ENCODE measurements around the gene SIN3B. TPM values are rescaled to one million over a fixed set of nuclear protein-coding genes. Genes with fewer than 3 reads are reported as not detected.
A peak's percentile ranks its signal among the peaks of the same experiment; 100 is the strongest.

SIN3B gene
- total RNA-seq, 6 donors from 2014 or later: 38.2 to 385 (median 63.5) TPM

DNA sequence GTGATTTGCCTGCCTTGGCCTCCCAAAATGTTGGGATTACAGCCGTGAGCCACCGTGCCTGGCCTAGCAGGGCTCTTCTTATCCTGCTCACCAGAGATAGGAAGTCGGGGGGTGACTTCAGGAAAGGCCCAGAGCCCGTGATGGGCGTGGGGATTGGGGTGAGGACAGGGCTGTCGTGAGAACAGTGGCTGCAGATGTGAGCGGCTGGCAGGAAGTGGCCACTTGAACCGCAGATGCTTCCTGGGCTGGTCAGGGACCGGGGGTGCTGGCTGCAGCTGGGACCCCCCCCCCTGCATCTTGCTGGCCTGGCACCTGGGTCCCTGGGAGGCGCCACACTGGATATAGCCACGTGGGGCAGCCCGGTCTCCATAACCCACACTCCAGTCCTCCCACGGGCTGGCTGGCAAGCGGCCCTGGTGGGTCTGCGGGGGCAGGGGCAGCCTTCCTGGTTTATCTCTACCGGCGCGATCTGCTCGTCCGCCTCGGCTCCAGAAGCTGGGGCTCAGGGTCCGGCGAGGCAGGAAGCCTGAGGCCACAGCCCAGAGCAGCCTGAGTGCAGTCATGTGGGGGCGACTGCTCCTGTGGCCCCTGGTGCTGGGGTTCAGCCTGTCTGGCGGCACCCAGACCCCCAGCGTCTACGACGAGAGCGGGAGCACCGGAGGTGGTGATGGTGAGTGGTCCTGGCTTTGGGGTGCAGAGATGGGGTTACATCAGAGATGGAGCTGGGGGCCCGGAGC is 59.6 kb downstream of the SIN3B start, which contains the start of gene F2RL3:
F2RL3 (plus strand) TSS at position 371 of the 737 bp plus-strand sequence; CDS start at position 562, 191 bp downstream.
- peak; percentile 25 to 56 for ATAC-seq (ENCODE audit: low FRiP score in 2 of 2)
- peak within 1 kb of the TSS; percentile 39 to 49 (median 40) for H3K4me3 ChIP-seq
- peak; percentile 73 to 85 for DNase-seq
- peak; percentile 95 to 96 for TF ChIP-seq POLR2AphosphoS5 (IDR thresholded peaks at IDR 0.05)
- peak; percentile 44 to 100 (median 90) for TF ChIP-seq EP300 (IDR thresholded peaks at IDR 0.05)
- peak in 2 of 4 donors; percentile 11 to 49 for TF ChIP-seq POLR2A (IDR thresholded peaks at IDR 0.05)
- TF ChIP-seq, protein P1, sequence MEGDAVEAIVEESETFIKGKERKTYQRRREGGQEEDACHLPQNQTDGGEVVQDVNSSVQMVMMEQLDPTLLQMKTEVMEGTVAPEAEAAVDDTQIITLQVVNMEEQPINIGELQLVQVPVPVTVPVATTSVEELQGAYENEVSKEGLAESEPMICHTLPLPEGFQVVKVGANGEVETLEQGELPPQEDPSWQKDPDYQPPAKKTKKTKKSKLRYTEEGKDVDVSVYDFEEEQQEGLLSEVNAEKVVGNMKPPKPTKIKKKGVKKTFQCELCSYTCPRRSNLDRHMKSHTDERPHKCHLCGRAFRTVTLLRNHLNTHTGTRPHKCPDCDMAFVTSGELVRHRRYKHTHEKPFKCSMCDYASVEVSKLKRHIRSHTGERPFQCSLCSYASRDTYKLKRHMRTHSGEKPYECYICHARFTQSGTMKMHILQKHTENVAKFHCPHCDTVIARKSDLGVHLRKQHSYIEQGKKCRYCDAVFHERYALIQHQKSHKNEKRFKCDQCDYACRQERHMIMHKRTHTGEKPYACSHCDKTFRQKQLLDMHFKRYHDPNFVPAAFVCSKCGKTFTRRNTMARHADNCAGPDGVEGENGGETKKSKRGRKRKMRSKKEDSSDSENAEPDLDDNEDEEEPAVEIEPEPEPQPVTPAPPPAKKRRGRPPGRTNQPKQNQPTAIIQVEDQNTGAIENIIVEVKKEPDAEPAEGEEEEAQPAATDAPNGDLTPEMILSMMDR (IDR thresholded peaks at IDR 0.05): no peak
- no peaks in the 10 kb centered on the region for H3K9me3 ChIP-seq
- peaks cover 31 to 67% (median 41%) of the 10 kb centered on the region in 4 donors for H3K4me1 ChIP-seq
- 5 to 16% methylated on average over 18 to 26 of the region's 31 CpGs for WGBS, 2 donors
- peaks cover 0 to 17% (median 0%) of the 10 kb centered on the region in 4 donors for H3K36me3 ChIP-seq
- peak within 1 kb of the TSS; percentile 86 to 96 (median 92) for H3K27ac ChIP-seq
- no peaks in the 10 kb centered on the region for H3K27me3 ChIP-seq

DNA sequence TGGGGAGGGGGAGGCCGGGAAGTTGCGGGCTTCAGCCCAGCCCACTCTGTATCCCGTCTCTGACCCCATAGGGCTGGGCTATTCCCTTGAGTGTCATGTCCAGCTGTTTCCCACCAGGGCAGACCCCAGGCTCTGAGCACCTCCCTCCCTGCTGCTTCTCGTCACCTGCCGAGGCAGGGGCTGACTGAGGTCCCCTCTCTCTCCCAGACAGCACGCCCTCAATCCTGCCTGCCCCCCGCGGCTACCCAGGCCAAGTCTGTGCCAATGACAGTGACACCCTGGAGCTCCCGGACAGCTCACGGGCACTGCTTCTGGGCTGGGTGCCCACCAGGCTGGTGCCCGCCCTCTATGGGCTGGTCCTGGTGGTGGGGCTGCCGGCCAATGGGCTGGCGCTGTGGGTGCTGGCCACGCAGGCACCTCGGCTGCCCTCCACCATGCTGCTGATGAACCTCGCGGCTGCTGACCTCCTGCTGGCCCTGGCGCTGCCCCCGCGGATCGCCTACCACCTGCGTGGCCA is 60.2 kb downstream of the SIN3B start:
- Histone ChIP-seq H3K4me1 (peaks cover 31 to 72% (median 41%) of the 10 kb centered on the region in 4 donors), H3K27ac (peak overlapping the region; percentile 86 to 96 (median 92)), H3K36me3 (peaks cover 0 to 17% (median 0%) of the 10 kb centered on the region in 4 donors), H3K27me3 (no peaks in the 10 kb centered on the region), H3K9me3 (no peaks in the 10 kb centered on the region), H3K4me3 (peak overlapping the region; percentile 39 to 49 (median 40))
- peak in 1 of 2 donors; percentile 25 for ATAC-seq (ENCODE audit: low FRiP score in 2 of 2)
- TF ChIP-seq, protein P1 (IDR thresholded peaks at IDR 0.05): peak in 4 of 6 experiments; percentile 5 to 46 (median 32)
- TF ChIP-seq POLR2AphosphoS5 (IDR thresholded peaks at IDR 0.05): peak in 1 of 2 donors; percentile 65
- peak in 2 of 4 donors; percentile 14 to 22 for TF ChIP-seq POLR2A (IDR thresholded peaks at IDR 0.05)
- peak in 1 of 4 donors; percentile 1 for TF ChIP-seq EP300 (IDR thresholded peaks at IDR 0.05)
- WGBS, 2 donors: 36 to 59% methylated on average over 11 to 13 of the region's 22 CpGs
- DNase-seq: peak in 1 of 2 donors; percentile 39

DNA sequence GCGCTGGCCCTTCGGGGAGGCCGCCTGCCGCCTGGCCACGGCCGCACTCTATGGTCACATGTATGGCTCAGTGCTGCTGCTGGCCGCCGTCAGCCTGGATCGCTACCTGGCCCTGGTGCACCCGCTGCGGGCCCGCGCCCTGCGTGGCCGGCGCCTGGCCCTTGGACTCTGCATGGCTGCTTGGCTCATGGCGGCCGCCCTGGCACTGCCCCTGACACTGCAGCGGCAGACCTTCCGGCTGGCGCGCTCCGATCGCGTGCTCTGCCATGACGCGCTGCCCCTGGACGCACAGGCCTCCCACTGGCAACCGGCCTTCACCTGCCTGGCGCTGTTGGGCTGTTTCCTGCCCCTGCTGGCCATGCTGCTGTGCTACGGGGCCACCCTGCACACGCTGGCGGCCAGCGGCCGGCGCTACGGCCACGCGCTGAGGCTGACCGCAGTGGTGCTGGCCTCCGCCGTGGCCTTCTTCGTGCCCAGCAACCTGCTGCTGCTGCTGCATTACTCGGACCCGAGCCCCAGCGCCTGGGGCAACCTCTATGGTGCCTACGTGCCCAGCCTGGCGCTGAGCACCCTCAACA is 60.8 kb downstream of the SIN3B start:
- 92 to 95% methylated on average over 36 to 39 of the region's 48 CpGs for WGBS, 2 donors
- peaks cover 30 to 72% (median 41%) of the 10 kb centered on the region in 4 donors for H3K4me1 ChIP-seq
- peaks cover 0 to 17% (median 0%) of the 10 kb centered on the region in 4 donors for H3K36me3 ChIP-seq
- TF ChIP-seq POLR2A (IDR thresholded peaks at IDR 0.05) (no peak), POLR2AphosphoS5 (IDR thresholded peaks at IDR 0.05) (peak in 1 of 2 donors; percentile 2)
- DNase-seq: peak in 1 of 2 donors; percentile 83
- H3K9me3 ChIP-seq: no peaks in the 10 kb centered on the region
- H3K4me3 ChIP-seq: peak overlapping the region in 3 of 4 donors; percentile 39 to 49 (median 40)
- peak overlapping the region; percentile 86 to 96 (median 92) for H3K27ac ChIP-seq
- ATAC-seq (ENCODE audit: low FRiP score in 2 of 2): no peak
- no peaks in the 10 kb centered on the region for H3K27me3 ChIP-seq

DNA sequence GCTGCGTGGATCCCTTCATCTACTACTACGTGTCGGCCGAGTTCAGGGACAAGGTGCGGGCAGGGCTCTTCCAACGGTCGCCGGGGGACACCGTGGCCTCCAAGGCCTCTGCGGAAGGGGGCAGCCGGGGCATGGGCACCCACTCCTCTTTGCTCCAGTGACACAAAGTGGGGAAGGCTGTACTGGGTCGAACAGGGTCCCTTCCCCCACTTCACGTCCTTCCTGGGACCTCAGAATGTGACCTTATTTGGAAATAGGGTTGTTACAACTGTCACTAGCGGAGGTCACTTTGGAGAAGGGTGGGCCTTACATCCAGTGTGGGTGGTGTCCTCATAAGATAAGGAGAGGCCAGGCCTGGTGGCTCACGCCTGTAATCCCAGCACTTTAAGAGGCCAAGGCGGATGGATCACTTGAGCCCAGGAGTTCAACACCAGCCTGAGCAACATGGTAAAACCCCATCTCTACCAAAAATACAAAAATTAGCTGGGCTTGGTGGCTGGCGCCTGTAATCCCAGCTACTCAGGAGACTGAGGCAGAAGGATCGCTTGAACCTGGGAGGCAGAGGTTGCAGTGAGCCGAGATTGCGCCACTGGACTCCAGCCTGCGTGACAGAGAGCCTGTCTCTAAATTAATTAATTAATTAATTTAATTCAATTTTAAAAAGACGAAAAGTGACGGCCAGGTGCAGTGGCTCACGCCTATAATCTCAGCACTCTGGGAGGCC is 61.4 kb downstream of the SIN3B start:
- DNase-seq: no peak
- peak overlapping the region; percentile 86 to 96 (median 92) for H3K27ac ChIP-seq
- H3K36me3 ChIP-seq: peaks cover 0 to 17% (median 0%) of the 10 kb centered on the region in 4 donors
- TF ChIP-seq POLR2A (IDR thresholded peaks at IDR 0.05) (no peak), EP300 (IDR thresholded peaks at IDR 0.05) (no peak), POLR2AphosphoS5 (IDR thresholded peaks at IDR 0.05) (no peak)
- TF ChIP-seq, protein P1 (IDR thresholded peaks at IDR 0.05): no peak
- H3K9me3 ChIP-seq: no peaks in the 10 kb centered on the region
- peaks cover 27 to 71% (median 41%) of the 10 kb centered on the region in 4 donors for H3K4me1 ChIP-seq
- peak overlapping the region in 2 of 4 donors; percentile 39 to 49 for H3K4me3 ChIP-seq
- 88 to 94% methylated on average over 20 to 24 of the region's 24 CpGs for WGBS, 2 donors
- H3K27me3 ChIP-seq: no peaks in the 10 kb centered on the region
- no peak for ATAC-seq (ENCODE audit: low FRiP score in 2 of 2)
